NCI-H2029 treated with DMSO at 0.1 percent for 48 hours (cell line): ENCODE measurements around the gene NAA10.

Experiments
- DNase-seq: peaks from one replicate; lab custom pipeline; 2025; lab: John Stamatoyannopoulos, UW

The NAA10 gene

GRCh38 chrX:153948002-153948466 lies 13.2 kb upstream of the NAA10 start:
- DNase-seq, result no peak

GRCh38 chrX:153947009-153947769 lies 12.4 kb upstream of the NAA10 start:
- peak; percentile 12 for DNase-seq

- no peak for DNase-seq
Measured at GRCh38 chrX:153945956-153946943, 11.4 kb upstream of the NAA10 start.

- DNase-seq, result no peak
Measured at GRCh38 chrX:153944800-153945150, 9.9 kb upstream of the NAA10 start.

- DNase-seq, result no peak
Measured at GRCh38 chrX:153944140-153944799, 9.4 kb upstream of the NAA10 start, which contains the start of gene RENBP. RENBP (minus strand) TSS chrX:153944643; CDS start chrX:153944610, 33 bp downstream.

- no peak for DNase-seq
Measured at GRCh38 chrX:153941336-153942252, 6.8 kb upstream of the NAA10 start.

GRCh38 chrX:153939573-153939972 lies 4.7 kb upstream of the NAA10 start:
- no peak for DNase-seq

- DNase-seq, result no peak
Measured at GRCh38 chrX:153938226-153938786, 3.5 kb upstream of the NAA10 start.

- DNase-seq, result no peak
Measured at GRCh38 chrX:153937056-153937455, 2.2 kb upstream of the NAA10 start.

- DNase-seq, result no peak
Measured at GRCh38 chrX:153935326-153935851, 552 bp upstream of the NAA10 start.

GRCh38 chrX:153934148-153934761 lies 582 bp downstream of the NAA10 start:
- no peak for DNase-seq

GRCh38 chrX:153933748-153934147 lies 1.1 kb downstream of the NAA10 start:
- DNase-seq, result no peak

GRCh38 chrX:153932220-153932915 lies 2.5 kb downstream of the NAA10 start:
- DNase-seq, result no peak

- no peak for DNase-seq
Measured at GRCh38 chrX:153931748-153932147, 3.1 kb downstream of the NAA10 start.

GRCh38 chrX:153931151-153931550 lies 3.7 kb downstream of the NAA10 start:
- DNase-seq, result no peak

- DNase-seq, result no peak
Measured at GRCh38 chrX:153930011-153930910, 4.6 kb downstream of the NAA10 start.

GRCh38 chrX:153929576-153929975 lies 5.3 kb downstream of the NAA10 start:
- no peak for DNase-seq

GRCh38 chrX:153928846-153929245 lies 6.0 kb downstream of the NAA10 start:
- no peak for DNase-seq
